ENCODE measurements around the gene TOLLIP. TPM values are rescaled to one million over a fixed set of nuclear protein-coding genes. Genes with fewer than 3 reads are reported as not detected.

Gene TOLLIP
- total and polyA plus RNA-seq, 2 of the 4 experiments (the other 2 are of a cell fraction) = 19.7 to 42.9 TPM

DNA sequence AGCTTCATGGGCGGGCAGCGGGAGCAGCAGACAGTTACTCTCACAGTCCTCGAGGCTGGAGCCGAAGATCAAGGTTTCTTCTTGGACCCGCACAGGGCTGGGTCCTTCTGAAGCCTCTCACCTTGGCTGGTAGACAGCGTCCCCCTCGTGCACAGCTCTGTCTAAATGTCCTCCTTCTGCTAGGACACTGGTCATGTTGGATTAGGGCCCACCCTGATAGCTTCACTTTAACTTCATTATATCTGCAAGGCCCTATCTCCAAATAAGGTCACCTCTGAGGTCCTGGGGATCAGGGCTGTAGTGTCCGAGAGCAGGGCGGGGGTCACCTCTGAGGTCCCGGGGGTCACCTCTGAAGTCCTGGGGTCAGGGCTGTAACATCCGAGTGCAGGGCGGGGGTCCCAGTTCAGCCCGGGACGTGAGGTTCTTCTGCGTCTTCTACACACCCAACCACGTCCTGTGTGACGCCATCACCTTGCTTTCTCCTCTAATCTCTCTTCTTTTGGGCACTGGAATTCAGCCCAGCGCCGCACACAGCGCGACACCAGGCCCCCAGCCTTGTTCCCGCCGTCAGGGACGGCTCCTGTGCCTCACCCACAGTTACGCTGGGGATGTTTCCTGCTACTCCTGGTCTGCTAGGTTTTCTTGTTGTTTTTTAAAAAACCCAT, 34.1 kb upstream of the TOLLIP start:
- no peak overlapping the region for H4K8ac ChIP-seq (ENCODE audit: low read depth in 2 of 2, low read length in 2 of 2)
- no peak overlapping the region for H3K23ac ChIP-seq (ENCODE audit: low read depth, low read length)
- DNase-seq (no peak), ATAC-seq (ENCODE audit: low read depth) (no peak)
- WGBS, 2 experiments (ENCODE audit: extremely low coverage in 2 of 2, insufficient read length in 1 of 2) = 83% methylated on average over 10 of the region's 25 CpGs; no CpG with 5 or more reads in 1 of the 2 experiments
- no peaks in the 10 kb centered on the region for H3K79me1 ChIP-seq (ENCODE audit: low read depth in 1 of 2, low read length in 2 of 2)
- H3K9ac ChIP-seq (ENCODE audit: low read depth, low read length) = no peak overlapping the region
- no peak overlapping the region for H2BK5ac ChIP-seq (ENCODE audit: low read depth, low read length, poor library complexity, severe bottlenecking)
- no peak overlapping the region for H3K4me3 ChIP-seq (ENCODE audit: insufficient read depth, low read depth, low read length)
- H3K18ac ChIP-seq (ENCODE audit: low read depth, low read length) = no peak overlapping the region
- no peak overlapping the region for H3K4me2 ChIP-seq (ENCODE audit: low read depth, low read length)
- POLR2A ChIA-PET (ENCODE audit: unreplicated experiment) = no interaction called here
- dilution Hi-C loops (cut with HindIII; ENCODE audit: low sequenced_read_pairs, unreplicated experiment) = no loop called here
- H3K4me1 ChIP-seq (ENCODE audit: control insufficient read depth, insufficient read depth, low read length) = 0 out of 2 replicates have a peak, but pooled peaks cover 2% of the 10 kb centered on the region
- intact Hi-C loops (cut with micrococcal nuclease) = no loop called here
- no peak overlapping the region for H4K91ac ChIP-seq (ENCODE audit: insufficient read depth, low read depth, low read length)
- no TSS peak for BruUV-seq (replicated peaks)
- no peak overlapping the region for H2BK15ac ChIP-seq (ENCODE audit: low read depth, low read length)
- H3K56ac ChIP-seq (ENCODE audit: extremely low read depth, insufficient read depth, low read length) = no peak overlapping the region
- in situ Hi-C loops (cut with MboI; ENCODE audit: low sequenced_read_pairs) = no loop called here
- no peak overlapping the region for H2AK5ac ChIP-seq (ENCODE audit: low read depth, low read length)
- H2AFZ ChIP-seq (replicated peaks; ENCODE audit: low read length, poor library complexity) = no peak overlapping the region
- no peak overlapping the region for H3K27ac ChIP-seq (ENCODE audit: insufficient read depth, low read length)
- no peaks in the 10 kb centered on the region for H3K36me3 ChIP-seq (ENCODE audit: control insufficient read depth, insufficient read depth, low read length)
- no peak overlapping the region for H3K4ac ChIP-seq (ENCODE audit: low read depth, low read length)
- H2BK20ac ChIP-seq (ENCODE audit: low read depth, low read length) = no peak overlapping the region
- CTCF ChIA-PET = no interaction called here
- H3K9me1 ChIP-seq (ENCODE audit: insufficient read depth, low read length) = peaks cover 4% of the 10 kb centered on the region; the same call in 1 of the 2 replicates
- TF ChIP-seq RCOR1 (IDR thresholded peaks at IDR 0.05; ENCODE audit: insufficient replicate concordance, low read length) (no peak), BHLHE40 (IDR thresholded peaks at IDR 0.05; ENCODE audit: low read depth, low read length) (no peak), CEBPB (IDR thresholded peaks at IDR 0.05; ENCODE audit: low read depth, low read length) (no peak), MXI1 (IDR thresholded peaks at IDR 0.05; ENCODE audit: borderline replicate concordance, low read depth, low read length) (no peak), MAFK (IDR thresholded peaks at IDR 0.05; ENCODE audit: low read depth, low read length) (no peak), RFX5 (IDR thresholded peaks at IDR 0.05; ENCODE audit: low read depth, low read length) (no peak), SMC3 (IDR thresholded peaks at IDR 0.05; ENCODE audit: low read depth, low read length) (no peak), POLR2A (IDR thresholded peaks at IDR 0.05; ENCODE audit: low read depth, low read length) (no peak)
- TF ChIP-seq, protein P1, sequence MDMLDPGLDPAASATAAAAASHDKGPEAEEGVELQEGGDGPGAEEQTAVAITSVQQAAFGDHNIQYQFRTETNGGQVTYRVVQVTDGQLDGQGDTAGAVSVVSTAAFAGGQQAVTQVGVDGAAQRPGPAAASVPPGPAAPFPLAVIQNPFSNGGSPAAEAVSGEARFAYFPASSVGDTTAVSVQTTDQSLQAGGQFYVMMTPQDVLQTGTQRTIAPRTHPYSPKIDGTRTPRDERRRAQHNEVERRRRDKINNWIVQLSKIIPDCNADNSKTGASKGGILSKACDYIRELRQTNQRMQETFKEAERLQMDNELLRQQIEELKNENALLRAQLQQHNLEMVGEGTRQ (IDR thresholded peaks at IDR 0.05; ENCODE audit: low read depth, low read length) = no peak
- TF ChIP-seq, protein P2, sequence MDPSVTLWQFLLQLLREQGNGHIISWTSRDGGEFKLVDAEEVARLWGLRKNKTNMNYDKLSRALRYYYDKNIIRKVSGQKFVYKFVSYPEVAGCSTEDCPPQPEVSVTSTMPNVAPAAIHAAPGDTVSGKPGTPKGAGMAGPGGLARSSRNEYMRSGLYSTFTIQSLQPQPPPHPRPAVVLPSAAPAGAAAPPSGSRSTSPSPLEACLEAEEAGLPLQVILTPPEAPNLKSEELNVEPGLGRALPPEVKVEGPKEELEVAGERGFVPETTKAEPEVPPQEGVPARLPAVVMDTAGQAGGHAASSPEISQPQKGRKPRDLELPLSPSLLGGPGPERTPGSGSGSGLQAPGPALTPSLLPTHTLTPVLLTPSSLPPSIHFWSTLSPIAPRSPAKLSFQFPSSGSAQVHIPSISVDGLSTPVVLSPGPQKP (IDR thresholded peaks at IDR 0.05; ENCODE audit: borderline replicate concordance, low read depth, low read length) = no peak
- no peak overlapping the region for H2AK9ac ChIP-seq (replicated peaks; ENCODE audit: low read depth, low read length, poor library complexity)
- no peak overlapping the region for H2BK120ac ChIP-seq (ENCODE audit: low read depth, low read length)
- H4K20me1 ChIP-seq (ENCODE audit: insufficient read depth, low read length) = no peaks in the 10 kb centered on the region
- no peaks in the 10 kb centered on the region for H3K9me3 ChIP-seq (ENCODE audit: control insufficient read depth, insufficient read depth, low read length)
- no peak overlapping the region for H4K5ac ChIP-seq (ENCODE audit: low read depth, low read length)
- no peak overlapping the region for H3K14ac ChIP-seq (replicated peaks; ENCODE audit: low read depth, low read length)
- peaks cover 19% of the 10 kb centered on the region for H3K27me3 ChIP-seq (ENCODE audit: control insufficient read depth, insufficient read depth, low read length)

Data from IMR-90 (cell line).